Activated naive CD8-positive, alpha-beta T cell treated with anti-CD3 and anti-CD28 coated beads, Interleukin-2, amount 50 U/mL, for 24 hours (primary cell): Measurements from ENCODE around the gene LZTR1.
A peak's percentile ranks its signal among the peaks of the same experiment; 100 is the strongest.
"Not testable (repeated sequence)": the region's sequence is repeated elsewhere in the genome, so short reads cannot be mapped to it uniquely, and the experiment has no call there.

ENCODE experiments used
- ATAC-seq: fragments of 150-1000 bp; cut with Tn5 transposase; one replicate; pipeline ENCODE4 v1.10.0; 2021
- DNase-seq: peaks from one replicate; pipeline ENCODE4 v3.0.0; 2021
- H3K27ac Mint-ChIP-seq: one replicate; pipeline ENCODE4 v1.8.0; 2021; ENCODE audit warnings: mild to moderate bottlenecking, mixed read lengths
- H3K27me3 Mint-ChIP-seq: one replicate; pipeline ENCODE4 v1.8.0; 2021; ENCODE audit warnings: mixed read lengths
- H3K36me3 Mint-ChIP-seq: one replicate; pipeline ENCODE4 v1.8.0; 2021; ENCODE audit warnings: low read depth, mixed read lengths
- H3K4me1 Mint-ChIP-seq: one replicate; pipeline ENCODE4 v1.8.0; 2021; ENCODE audit warnings: mixed read lengths
- H3K4me3 Mint-ChIP-seq: one replicate; pipeline ENCODE4 v1.8.0; 2021; ENCODE audit warnings: mild to moderate bottlenecking, moderate library complexity, mixed read lengths
- H3K9me3 Mint-ChIP-seq: one replicate; pipeline ENCODE4 v1.8.0; 2021; ENCODE audit warnings: mixed read lengths

LZTR1 gene

DNA sequence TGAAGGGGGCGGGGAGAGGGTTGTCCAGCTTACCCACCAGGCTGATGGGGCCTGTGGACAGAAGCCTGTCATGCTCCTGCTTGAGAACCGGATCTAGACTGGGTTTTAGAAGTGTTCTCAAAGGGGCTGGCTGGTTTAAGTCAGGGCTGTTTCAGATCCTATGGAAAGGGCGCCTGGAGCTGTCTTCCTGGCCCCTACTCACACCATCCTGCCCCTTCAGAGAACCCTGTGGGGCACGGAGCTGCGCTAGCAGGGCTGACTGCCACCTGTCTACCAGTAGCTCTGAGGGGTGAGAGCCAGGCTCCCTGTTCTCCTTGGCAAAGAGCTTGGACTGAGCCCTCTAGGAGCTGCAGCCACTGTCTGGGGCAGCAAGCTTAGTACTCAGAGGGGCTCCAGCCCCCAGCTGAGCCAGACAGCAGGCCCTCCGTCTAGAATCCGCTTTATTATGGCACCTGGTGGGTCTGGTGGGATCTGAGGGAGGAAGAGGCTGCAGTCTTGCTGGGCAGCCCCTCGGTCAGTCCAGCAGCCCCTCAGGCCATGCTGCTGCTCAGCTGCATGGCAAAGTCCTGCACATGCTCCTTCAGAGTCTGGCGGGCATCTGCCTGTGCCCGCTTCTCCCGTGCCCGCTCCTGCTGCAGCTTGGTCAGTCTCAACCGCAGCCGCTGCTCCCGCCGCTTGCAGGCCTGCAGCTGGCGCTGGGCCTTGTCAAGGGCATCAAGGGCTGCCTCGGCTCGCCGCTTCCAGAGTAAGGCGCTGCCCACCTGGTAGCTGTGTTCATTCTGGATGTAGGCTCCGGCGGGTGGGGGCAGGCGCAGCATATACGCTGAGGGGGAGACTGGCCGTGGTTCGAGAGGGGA, 17.5 kb downstream of the LZTR1 start:
- no peaks in the 10 kb centered on the region for H3K9me3 Mint-ChIP-seq
- H3K27me3 Mint-ChIP-seq, result no peaks in the 10 kb centered on the region
- peak overlapping the region; percentile 100 for H3K27ac Mint-ChIP-seq
- peak overlapping the region; percentile 98 for H3K4me3 Mint-ChIP-seq
- H3K36me3 Mint-ChIP-seq, result peaks cover 11% of the 10 kb centered on the region
- ATAC-seq (no peak), DNase-seq (no peak)
- peaks cover 27% of the 10 kb centered on the region for H3K4me1 Mint-ChIP-seq

DNA sequence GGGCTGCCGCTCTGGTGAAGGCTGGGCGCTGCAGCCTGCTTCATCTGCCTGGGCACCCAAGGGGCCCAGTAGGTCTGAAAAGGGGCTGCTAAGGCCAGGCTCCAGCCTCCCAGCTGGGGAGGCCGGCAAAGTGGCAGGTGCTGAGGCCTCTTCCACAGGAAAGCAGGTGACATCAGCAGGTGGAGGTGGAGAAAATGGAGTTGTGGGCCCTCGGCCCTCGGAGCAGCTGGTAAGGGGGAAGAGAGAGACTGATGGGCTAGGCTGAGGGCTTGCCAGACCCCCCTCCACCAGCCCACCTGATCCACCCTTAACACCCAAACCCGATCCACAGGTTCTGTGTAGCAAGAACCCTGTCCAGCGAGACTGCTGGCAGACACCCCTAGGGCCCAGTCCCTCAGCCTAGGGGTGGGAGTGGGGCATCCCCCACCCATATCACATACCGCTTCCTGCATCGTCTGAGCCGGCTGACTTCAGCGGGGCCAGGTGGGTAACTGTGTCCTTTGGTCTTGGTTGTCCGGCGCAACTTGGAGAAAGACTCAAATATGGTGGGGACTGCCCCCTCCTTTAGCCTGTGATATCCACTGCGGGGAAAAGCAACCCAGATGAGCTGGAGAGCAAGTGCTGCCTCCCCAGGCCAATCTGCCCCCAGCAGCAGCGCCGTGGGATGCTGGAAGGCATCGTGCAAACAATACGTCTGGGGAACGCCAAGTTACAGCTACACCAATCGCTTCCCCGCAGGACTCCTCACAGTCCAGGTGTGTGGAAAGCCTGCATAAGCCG, 18.3 kb downstream of the LZTR1 start:
- DNase-seq (no peak), ATAC-seq (no peak)
- Mint-ChIP-seq H3K27ac (peak overlapping the region; percentile 100), H3K9me3 (no peaks in the 10 kb centered on the region), H3K27me3 (no peaks in the 10 kb centered on the region), H3K4me3 (peak overlapping the region; percentile 98), H3K36me3 (peaks cover 11% of the 10 kb centered on the region), H3K4me1 (peaks cover 27% of the 10 kb centered on the region)

DNA sequence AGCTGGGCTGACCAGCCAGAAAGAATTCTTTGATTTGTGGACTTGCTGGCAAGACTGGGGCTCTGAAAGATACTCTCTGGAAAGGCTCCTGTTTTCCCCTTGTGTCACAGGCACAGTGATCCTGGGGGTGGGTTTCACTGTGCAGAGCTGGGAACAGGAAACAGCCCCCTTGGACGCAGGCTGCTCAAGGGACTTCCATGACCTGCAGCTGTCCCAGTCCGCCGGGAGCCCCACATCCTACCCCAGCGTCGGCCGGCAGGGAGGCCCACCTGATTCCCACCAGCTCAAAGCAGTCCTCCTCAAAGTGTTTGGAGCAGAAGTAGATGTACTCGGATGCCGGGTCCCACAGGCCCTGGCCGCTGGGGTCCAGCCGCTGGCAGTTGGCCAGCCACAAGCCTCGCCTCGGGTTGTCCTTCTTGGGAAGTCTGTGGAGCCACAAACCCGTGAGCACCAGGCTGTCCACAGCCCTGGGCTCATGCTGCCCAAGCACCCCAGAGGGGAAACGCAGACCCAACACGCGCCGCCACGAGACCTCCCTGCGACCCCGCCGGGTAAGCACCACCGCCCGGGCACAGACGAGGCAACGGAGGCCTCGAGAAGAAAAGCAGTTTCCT, 19.0 kb downstream of the LZTR1 start:
- H3K27me3 Mint-ChIP-seq, result no peaks in the 10 kb centered on the region
- no peaks in the 10 kb centered on the region for H3K9me3 Mint-ChIP-seq
- ATAC-seq (no peak), DNase-seq (no peak)
- H3K27ac Mint-ChIP-seq, result peak overlapping the region; percentile 100
- H3K4me3 Mint-ChIP-seq, result peak overlapping the region; percentile 98
- H3K36me3 Mint-ChIP-seq, result peaks cover 11% of the 10 kb centered on the region
- H3K4me1 Mint-ChIP-seq, result peaks cover 27% of the 10 kb centered on the region

DNA sequence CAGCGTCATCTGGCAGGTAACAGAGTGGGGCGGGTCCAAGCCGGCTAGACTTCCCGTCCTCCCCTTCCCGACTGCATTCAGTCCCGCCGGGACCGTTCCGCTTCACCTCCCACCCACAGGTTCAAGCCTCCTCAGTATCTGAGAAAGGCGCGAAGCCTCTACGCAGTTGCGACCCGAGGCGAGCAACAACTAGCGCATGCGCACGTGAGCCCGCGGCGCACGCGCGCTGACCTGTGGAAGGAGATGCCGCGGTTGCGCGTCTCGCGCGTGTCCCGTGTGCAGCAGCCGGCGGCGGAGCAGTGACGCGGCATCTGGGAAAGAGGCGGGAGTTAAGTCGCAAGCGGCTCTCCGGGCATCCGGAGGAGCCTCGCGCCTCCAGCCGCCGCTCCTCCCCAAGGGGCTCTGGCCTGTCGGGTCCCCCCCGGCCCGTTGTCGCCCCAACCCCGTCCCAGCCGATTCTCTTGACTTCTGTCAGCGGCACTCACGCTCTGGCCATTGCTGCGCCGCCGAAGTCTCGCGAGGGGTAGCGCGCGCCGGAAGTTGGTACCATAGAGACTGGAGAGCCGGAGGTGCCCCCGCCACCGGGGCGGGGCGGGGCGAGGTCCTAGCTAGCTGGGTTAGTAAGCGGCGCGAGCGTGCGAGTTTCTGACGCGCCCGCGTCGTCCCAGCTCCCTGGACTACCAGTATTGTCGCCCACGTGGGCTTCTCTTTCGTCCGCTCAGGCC, 19.7 kb downstream of the LZTR1 start, which contains the start of gene THAP7:
THAP7 (minus strand) TSS at position 518 of the 725 bp plus-strand sequence; CDS start at position 311, 207 bp downstream.
- no peaks in the 10 kb centered on the region for H3K27me3 Mint-ChIP-seq
- DNase-seq (peak; percentile 98), ATAC-seq (peak; percentile 91)
- H3K36me3 Mint-ChIP-seq, result peaks cover 11% of the 10 kb centered on the region
- H3K9me3 Mint-ChIP-seq, result no peaks in the 10 kb centered on the region
- H3K4me1 Mint-ChIP-seq, result peaks cover 27% of the 10 kb centered on the region
- peak within 1 kb of the TSS; percentile 98 for H3K4me3 Mint-ChIP-seq
- peak within 1 kb of the TSS; percentile 100 for H3K27ac Mint-ChIP-seq

DNA sequence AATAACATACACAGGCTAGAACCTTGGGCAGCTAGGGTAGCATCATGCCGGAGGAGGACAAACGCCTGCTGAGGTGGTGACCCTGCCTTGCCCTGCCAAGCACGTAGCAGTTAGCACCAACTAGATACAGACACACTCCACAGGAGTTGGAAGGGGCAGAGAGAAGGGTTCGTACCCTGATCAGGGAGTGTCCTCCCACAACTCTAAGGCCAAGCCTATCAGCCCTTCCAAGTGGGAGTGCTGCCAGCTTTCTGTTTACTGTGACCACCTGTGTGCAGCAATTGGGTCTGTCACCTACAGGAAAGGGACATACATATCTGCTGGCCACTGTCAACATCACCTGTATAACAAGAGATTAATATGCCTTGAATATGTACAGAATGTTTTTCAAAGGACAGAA, 21.7 kb downstream of the LZTR1 start:
- no peak for DNase-seq
- peak overlapping the region; percentile 98 for H3K4me3 Mint-ChIP-seq
- H3K27me3 Mint-ChIP-seq, result no peaks in the 10 kb centered on the region
- H3K9me3 Mint-ChIP-seq, result no peaks in the 10 kb centered on the region
- peaks cover 27% of the 10 kb centered on the region for H3K4me1 Mint-ChIP-seq
- H3K27ac Mint-ChIP-seq, result peak overlapping the region; percentile 100
- no peak for ATAC-seq
- peaks cover 8% of the 10 kb centered on the region for H3K36me3 Mint-ChIP-seq

DNA sequence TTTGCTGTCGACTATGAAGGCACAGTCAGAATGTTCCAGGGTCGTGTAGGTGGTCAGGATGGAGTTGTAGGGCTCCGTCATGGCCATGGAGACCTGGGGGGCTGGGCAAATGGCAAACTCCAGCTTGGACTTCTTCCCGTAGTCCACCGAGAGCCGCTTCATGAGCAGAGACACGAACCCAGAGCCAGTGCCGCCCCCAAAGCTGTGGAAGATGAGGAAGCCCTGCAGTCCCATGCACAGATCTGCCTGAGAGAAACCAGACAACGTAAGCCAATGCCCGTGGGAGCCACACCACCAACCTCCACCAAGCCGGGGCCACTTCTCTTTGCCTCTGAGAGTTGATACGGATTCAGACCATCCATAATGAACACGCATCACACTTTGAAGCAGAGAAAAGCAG, 27.1 kb downstream of the LZTR1 start:
- not testable (repeated sequence) for H3K36me3 Mint-ChIP-seq, H3K27me3 Mint-ChIP-seq, ATAC-seq, H3K27ac Mint-ChIP-seq, H3K9me3 Mint-ChIP-seq, H3K4me1 Mint-ChIP-seq, DNase-seq, H3K4me3 Mint-ChIP-seq

DNA sequence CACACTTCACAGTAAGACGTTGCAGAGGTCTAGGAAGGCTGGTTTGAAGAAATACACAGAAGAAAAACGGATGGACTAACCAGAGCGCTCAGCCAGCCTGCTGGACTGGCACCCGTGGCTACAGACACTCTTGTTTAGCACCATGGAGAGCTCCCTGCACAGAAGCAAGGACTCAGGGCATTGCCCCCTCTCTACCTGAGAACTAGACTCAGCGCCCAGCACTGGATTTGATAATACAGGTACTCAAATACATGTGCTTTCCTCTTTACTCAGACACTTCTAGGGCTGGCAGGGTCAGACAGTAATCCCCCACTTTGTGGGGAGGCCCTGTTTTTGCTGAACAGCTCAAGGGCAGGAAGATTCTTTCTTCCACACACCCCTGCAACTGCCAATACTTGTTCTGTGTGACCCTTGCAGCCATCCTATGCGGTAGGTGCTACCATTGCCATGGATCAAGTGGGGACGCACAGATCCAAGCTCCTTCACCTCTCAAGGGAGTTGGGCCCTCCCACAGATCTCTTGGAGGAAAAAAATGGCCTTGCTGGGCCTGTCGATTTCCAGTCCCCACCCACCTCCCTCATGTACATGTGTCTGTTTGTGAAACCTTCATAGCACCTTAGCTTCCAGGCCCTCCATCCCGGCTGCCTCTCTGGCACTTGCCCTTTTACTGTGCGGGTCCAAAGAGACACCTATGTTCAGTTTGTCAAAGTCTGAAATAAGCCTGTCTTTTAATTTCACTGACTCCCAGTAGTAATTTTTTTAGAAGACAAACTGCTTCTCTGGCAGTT, 27.7 kb downstream of the LZTR1 start:
- Mint-ChIP-seq H3K27ac (no peak overlapping the region), H3K36me3 (no peaks in the 10 kb centered on the region), H3K4me3 (no peak overlapping the region), H3K4me1 (peaks cover 14% of the 10 kb centered on the region), H3K27me3 (no peaks in the 10 kb centered on the region), H3K9me3 (no peaks in the 10 kb centered on the region)
- ATAC-seq (no peak), DNase-seq (no peak)

DNA sequence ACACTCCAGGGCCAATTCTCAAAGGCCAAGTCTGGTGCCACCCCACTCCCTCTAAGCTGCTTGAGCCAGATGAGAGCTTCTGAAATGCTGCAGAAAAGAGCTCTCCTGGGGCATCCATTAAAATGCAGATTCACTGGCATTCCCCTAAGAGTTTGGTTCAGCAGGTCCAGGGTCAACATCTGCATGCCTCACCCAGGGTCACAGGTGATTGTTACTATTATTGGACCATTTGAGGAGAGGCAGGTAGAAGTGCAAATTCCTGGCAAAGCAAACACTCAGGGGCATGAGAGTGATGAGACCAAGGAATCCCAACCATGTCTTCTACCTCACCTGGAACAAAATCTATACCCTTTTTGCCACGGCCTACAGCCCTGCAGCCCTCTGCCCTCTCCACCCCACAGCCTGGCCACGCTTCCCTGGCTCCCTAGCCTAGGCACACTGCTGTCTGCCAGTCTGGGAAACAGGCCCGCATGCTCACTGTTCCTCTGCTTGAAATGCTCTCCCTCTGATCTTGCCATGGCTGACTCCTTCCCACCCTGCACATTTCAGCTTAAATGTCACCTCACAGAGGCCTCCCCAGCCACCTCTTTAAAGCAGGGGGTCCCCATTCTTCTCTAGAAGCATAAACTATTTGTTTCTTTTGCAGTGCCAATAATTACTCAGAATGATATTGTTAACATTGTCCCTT, 28.5 kb downstream of the LZTR1 start:
- no peaks in the 10 kb centered on the region for H3K27me3 Mint-ChIP-seq
- no peaks in the 10 kb centered on the region for H3K36me3 Mint-ChIP-seq
- H3K9me3 Mint-ChIP-seq, result no peaks in the 10 kb centered on the region
- DNase-seq, result no peak
- H3K4me3 Mint-ChIP-seq, result no peak overlapping the region
- no peak overlapping the region for H3K27ac Mint-ChIP-seq
- ATAC-seq, result no peak
- peaks cover 21% of the 10 kb centered on the region for H3K4me1 Mint-ChIP-seq

DNA sequence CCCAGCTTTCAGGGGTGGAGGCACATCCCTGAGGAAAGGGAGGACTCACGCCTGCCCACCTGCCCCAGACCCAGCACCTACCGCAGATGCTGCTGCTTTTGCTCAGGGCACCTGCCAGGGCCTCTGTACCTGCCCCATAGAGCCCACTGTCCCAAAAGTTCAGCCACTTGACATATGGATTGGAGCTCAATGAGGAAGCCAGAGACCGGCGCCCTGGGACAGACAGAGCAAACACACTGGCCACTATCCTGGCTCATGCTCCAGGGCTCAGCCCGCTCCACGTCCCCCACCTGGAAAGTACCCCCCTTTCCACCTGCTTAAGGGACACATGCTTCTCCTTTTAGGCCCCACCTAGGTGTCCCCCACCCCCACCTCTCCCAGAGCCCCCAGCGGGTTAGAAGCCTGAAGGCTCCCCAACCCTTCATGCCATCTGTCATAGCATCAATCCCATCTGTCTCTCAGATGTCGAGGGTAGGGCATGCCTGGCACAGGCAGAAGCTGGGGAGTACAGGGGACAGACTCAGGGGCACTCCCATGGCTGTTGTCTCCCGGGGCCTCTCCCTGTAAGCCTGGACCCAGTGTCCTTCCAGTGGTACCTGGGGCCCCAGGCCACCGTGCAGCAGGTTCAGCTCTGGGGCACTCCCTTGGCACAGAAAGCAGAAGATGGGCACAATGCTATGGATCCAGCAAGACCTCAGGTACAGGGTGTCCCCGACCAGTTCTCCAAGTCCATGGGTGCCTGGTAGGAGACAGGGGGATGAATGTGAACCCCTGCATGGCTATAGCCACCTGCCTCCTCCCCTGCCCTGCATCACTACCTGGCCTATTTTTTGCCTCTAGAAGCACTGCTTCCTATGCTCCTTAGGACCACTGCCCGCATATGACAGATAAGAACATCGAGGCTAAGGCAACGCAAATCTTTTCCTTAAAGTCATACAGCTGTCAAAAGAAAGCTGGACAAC, 30.6 kb downstream of the LZTR1 start:
- Mint-ChIP-seq H3K36me3 (no peaks in the 10 kb centered on the region), H3K4me1 (peaks cover 21% of the 10 kb centered on the region), H3K4me3 (peak overlapping the region; percentile 86), H3K9me3 (no peaks in the 10 kb centered on the region), H3K27me3 (no peaks in the 10 kb centered on the region), H3K27ac (no peak overlapping the region)
- DNase-seq (no peak), ATAC-seq (no peak)

DNA sequence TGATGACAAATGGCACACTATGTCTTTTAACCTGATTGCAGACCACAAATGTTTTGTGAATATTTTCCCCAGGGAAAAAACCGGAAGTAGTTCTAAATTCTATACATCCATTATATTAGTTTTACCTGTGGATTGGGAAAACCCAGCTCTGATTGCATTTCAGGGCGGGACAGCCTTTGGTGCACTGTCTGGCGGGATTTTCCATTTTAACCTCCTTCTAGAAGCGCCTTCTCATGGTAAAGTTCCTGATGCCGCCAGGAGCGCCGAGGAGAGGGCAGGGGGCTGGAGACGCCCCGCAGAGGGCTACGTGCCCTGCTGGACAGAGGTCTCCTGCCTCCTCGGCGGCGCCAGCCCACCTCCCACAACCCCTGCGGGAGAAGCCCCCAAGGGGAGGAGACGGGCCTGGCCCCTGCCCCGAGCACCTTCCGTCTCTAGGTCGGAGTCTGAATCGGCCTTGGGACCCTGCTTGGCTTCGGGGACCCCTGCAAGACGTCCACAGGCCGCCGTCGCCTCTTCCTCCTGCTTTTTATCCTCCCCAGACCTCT, 31.6 kb downstream of the LZTR1 start:
- Mint-ChIP-seq H3K36me3 (no peaks in the 10 kb centered on the region), H3K27ac (peak overlapping the region; percentile 85), H3K27me3 (no peaks in the 10 kb centered on the region), H3K4me3 (peak overlapping the region; percentile 86), H3K9me3 (no peaks in the 10 kb centered on the region), H3K4me1 (peaks cover 21% of the 10 kb centered on the region)
- ATAC-seq (no peak), DNase-seq (no peak)

DNA sequence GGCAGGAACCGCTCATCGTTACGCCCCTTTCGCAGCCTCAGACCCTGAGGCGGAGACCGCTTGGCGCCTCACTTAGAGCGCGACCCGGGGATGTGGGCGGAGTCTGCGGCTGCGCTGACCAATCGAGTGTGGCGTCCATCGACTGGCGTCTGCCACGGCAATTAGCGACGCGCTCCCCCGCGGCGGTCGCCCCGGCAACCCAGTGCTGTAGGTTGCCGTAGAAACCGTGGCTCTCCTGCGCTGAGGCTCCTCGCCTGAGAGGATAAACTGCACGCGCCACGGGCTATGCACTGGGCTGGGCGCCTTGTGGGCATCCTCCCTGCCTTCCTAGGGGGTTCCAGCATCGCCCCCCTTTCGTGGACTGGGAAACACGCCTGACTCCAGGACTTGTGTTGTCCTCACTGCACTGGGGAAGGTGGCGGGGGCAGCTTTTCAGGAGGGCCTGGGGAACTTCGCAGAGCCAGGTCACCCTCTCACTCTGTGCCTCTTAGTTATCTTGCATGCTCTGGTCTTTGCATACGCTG, 32.2 kb downstream of the LZTR1 start:
- Mint-ChIP-seq H3K4me1 (peaks cover 21% of the 10 kb centered on the region), H3K9me3 (no peaks in the 10 kb centered on the region), H3K27me3 (no peaks in the 10 kb centered on the region), H3K4me3 (peak overlapping the region; percentile 86), H3K36me3 (no peaks in the 10 kb centered on the region), H3K27ac (peak overlapping the region; percentile 85)
- peak; percentile 95 for ATAC-seq
- DNase-seq, result peak; percentile 92
